CD4-positive, alpha-beta T cell treated with Interleukin-15 for 4 hours (primary cell): ENCODE measurements around the gene SEPTIN12.

Experiments
- DNase-seq: peaks from one replicate; pipeline ENCODE4 v3.0.0-alpha.2; 2020; ENCODE audit warnings: low spot score

The SEPTIN12 gene

GRCh38 chr16:4787627-4788482 is at the start of gene SEPTIN12:
SEPTIN12 (minus strand) TSS chr16:4788345; CDS start chr16:4787645, 700 bp downstream.
- DNase-seq, result no peak

GRCh38 chr16:4836727-4837126 is 48.6 kb upstream of the SEPTIN12 start:
- DNase-seq, result no peak

- no peak for DNase-seq
Measured at GRCh38 chr16:4833584-4833983, 45.4 kb upstream of the SEPTIN12 start.

GRCh38 chr16:4832698-4833343 is 44.7 kb upstream of the SEPTIN12 start:
- DNase-seq, result no peak

- DNase-seq, result no peak
Measured at GRCh38 chr16:4831616-4832015, 43.5 kb upstream of the SEPTIN12 start.

- no peak for DNase-seq
Measured at GRCh38 chr16:4830408-4830807, 42.3 kb upstream of the SEPTIN12 start.

- DNase-seq, result no peak
Measured at GRCh38 chr16:4828567-4829321, 40.6 kb upstream of the SEPTIN12 start.

GRCh38 chr16:4826980-4827379 is 38.8 kb upstream of the SEPTIN12 start:
- no peak for DNase-seq

- DNase-seq, result no peak
Measured at GRCh38 chr16:4826526-4826925, 38.4 kb upstream of the SEPTIN12 start.

- no peak for DNase-seq
Measured at GRCh38 chr16:4825196-4825595, 37.1 kb upstream of the SEPTIN12 start.

- no peak for DNase-seq
Measured at GRCh38 chr16:4820652-4821051, 32.5 kb upstream of the SEPTIN12 start.

GRCh38 chr16:4814542-4815173 is 26.5 kb upstream of the SEPTIN12 start:
- DNase-seq, result no peak

GRCh38 chr16:4814046-4814445 is 25.9 kb upstream of the SEPTIN12 start:
- no peak for DNase-seq

GRCh38 chr16:4813251-4814003 is 25.3 kb upstream of the SEPTIN12 start:
- DNase-seq, result no peak

- no peak for DNase-seq
Measured at GRCh38 chr16:4811773-4812172, 23.6 kb upstream of the SEPTIN12 start.

- DNase-seq, result no peak
Measured at GRCh38 chr16:4811242-4811641, 23.1 kb upstream of the SEPTIN12 start.

GRCh38 chr16:4806280-4806679 is 18.1 kb upstream of the SEPTIN12 start:
- no peak for DNase-seq

GRCh38 chr16:4805231-4805630 is 17.1 kb upstream of the SEPTIN12 start:
- no peak for DNase-seq

GRCh38 chr16:4803898-4804762 is 16.0 kb upstream of the SEPTIN12 start:
- DNase-seq, result no peak

GRCh38 chr16:4803401-4803844 is 15.3 kb upstream of the SEPTIN12 start:
- no peak for DNase-seq
